ENCODE measurements around the gene EFCAB11.

DNA sequence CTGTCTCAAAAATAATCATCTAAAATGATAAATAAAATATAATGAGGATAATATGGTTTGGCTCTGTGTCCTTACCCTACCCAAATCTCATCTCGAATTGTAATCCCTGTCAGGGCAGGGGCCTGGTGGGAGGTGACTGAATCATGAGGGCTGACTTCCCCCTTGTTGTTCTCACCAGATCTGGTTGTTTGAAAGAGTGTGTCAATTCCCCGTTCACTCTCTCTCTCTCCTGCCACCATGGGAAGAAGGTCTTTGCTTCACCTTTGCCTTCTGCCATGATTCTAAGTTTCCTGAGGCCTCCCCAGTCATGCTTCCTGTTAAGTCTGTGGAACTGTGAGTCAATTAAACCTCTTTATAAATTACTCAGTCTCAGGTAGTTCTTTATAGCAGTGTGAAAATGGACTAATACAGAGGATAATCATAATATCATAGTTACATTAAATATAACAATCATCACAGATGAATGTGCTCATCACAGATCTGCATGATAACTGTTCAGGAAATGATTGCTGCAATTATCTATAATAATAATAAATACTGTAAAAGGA lies 12.6 kb downstream of the EFCAB11 start:
- TF ChIP-seq, protein P1, sequence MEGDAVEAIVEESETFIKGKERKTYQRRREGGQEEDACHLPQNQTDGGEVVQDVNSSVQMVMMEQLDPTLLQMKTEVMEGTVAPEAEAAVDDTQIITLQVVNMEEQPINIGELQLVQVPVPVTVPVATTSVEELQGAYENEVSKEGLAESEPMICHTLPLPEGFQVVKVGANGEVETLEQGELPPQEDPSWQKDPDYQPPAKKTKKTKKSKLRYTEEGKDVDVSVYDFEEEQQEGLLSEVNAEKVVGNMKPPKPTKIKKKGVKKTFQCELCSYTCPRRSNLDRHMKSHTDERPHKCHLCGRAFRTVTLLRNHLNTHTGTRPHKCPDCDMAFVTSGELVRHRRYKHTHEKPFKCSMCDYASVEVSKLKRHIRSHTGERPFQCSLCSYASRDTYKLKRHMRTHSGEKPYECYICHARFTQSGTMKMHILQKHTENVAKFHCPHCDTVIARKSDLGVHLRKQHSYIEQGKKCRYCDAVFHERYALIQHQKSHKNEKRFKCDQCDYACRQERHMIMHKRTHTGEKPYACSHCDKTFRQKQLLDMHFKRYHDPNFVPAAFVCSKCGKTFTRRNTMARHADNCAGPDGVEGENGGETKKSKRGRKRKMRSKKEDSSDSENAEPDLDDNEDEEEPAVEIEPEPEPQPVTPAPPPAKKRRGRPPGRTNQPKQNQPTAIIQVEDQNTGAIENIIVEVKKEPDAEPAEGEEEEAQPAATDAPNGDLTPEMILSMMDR (conservative IDR thresholded peaks at IDR 0.05 in 1 of 2, IDR thresholded peaks at IDR 0.05 in 1 of 2; ENCODE audit: low read depth in 1 of 2, low read length in 2 of 2), result no peak
- TF ChIP-seq EZH2 (IDR thresholded peaks at IDR 0.05; ENCODE audit: low read length, missing control alignments), result no peak

Measured in fibroblast of lung (primary cell).